Stimulated activated CD8-positive, alpha-beta memory T cell treated with anti-CD3 and anti-CD28 coated beads, Interleukin-12 subunit alpha, Interleukin-12 subunit beta, amount 100 ng/mL, for 1 hour (primary cell): ENCODE results near the gene SMARCAL1.
"Not testable (repeated sequence)": the region's sequence is repeated elsewhere in the genome, so short reads cannot be mapped to it uniquely, and the experiment has no call there.

Source experiments
- DNase-seq: peaks from one replicate; pipeline ENCODE4 v3.0.0-alpha.2; 2020; ENCODE audit warnings: low read depth

The SMARCAL1 gene

DNA sequence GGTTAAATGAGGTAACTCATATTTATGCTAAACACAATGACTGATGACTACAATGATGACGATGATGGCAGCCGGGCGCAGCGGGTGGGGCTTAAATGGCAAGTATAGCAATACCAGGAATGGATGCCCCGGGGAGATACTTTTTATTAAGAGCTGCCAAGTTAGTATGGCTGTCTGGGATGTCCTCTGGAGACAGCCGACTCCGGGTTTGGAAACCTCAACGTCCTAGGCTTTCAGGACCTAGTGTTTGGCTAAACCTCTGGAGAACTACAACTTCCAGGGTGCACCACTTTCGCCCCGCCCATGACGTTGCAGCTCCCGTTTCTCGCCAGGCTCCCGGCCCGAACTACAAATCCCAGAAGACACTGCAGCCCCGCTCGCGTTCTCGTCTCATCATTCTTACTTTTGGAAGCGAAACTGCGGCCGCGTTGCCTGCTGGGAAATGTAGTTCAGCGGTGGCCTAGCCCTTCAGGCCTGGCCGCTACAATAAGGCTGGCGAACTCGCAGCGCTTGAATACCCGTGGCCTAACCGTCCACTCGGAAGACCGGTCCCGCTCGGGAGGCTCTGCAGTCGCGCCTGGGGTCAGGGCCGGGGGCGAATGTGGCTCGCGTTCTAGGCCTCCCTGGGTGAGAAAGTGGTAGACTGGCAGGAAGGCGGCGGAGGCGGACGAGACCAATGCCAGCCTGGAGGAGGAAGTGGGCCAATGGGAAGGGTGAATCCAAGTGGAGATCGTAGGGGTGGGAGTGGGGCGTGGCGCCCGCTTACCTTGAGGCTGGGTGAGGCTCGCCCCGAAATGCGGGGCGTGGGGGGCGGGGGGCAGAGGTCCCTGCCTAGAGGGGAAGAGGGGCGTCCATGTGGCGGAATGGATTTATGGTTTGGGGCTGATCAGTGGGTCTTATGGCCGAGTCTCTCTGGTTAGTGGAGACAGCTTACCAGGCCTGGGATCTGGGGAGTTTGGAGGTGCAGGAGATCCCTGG, at the start of gene SMARCAL1:
SMARCAL1 (plus strand) TSS at position 463 of the 978 bp plus-strand sequence. CDS start 2,221 bp downstream, outside the sequence.
- peak; percentile 97 for DNase-seq

DNA sequence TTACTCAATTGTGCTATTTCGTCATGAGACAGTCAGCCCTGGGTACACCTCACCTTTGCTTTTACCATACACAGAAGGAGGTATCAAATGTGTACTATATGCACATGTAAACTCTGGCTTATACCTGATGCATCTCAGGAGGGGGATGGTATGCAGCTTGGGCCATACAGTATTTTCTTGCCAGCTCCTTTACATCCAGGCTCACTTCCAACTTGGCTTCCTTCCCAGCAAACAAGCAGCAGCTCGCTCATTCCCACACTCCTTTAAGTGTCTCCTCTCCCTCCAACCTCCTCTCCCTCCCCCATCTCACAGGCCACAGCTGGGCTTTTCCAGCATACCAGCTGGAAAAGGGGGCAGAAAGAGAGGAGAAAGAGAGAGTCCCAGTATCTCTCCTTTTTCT, 49.6 kb upstream of the SMARCAL1 start:
- no peak for DNase-seq

DNA sequence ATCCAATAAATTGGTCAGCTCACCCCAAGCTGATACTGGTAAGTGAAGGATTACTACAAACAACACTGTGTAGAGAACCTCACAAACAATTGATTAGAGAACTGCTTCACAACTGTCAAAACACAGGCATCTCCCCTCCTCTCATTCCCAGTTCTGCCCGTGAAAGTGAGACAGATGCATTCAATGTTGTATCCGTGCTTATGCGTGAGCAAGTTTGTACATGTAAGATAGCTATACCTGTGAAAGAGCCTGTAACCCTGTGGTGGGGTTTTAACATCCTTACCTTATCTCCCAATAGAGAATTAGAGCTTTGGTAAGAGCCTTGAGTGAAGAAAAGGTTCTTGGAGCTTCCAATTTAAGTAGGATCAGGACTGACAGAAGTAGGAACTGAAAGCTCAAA, 49.1 kb upstream of the SMARCAL1 start:
- DNase-seq: no peak

DNA sequence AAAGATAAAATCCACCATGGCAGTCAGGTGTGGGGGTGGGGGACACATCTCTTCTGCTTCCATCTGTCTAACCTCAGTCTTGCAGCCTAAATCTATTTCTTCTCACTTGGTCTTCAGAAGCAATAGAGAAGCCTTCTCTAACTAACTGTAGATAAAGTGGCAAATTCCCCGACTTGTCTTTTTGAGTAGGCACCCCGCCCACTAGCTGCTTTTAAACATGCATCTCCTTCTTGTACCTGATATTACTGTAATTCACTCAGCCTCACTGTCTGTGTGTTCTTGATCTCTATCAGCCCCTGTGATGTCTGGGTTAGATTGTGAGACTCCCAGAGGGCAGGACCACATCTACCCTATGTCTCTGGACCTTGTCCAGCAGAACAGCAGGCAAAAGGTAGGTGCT, 46.8 kb upstream of the SMARCAL1 start:
- no peak for DNase-seq

DNA sequence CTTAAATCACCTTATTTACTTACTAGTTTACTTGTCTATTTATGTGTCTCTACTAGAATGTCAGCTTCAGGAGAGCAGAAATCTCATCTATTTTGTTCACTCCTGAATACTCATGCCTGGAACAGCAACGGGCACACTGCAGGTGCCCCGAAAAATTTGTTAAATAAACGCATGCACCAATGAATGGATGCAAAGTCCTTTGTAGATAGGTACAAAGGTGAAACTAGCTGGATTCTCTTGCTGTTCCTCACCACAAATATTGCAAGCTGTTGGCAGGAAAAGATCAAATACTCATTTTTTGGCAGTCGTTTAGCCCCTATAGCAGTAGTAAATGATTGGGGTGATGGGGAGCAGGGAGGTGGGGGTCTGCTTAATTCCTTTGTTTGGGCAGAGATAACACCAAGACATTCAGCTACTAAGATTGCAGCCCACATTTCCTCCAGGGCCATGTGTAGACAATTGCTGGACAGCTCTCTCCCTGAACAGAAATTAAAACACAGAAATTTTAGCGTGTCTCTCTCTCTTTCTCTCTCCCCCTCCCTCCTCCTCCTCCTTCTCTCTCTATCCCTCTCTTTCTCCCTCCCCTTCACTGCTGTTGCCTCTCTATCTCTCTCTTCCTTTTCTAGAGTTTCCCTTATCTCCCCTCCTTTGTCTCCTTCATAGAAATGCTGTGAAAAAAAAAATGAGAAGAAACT, 45.4 kb upstream of the SMARCAL1 start:
- DNase-seq: no peak

DNA sequence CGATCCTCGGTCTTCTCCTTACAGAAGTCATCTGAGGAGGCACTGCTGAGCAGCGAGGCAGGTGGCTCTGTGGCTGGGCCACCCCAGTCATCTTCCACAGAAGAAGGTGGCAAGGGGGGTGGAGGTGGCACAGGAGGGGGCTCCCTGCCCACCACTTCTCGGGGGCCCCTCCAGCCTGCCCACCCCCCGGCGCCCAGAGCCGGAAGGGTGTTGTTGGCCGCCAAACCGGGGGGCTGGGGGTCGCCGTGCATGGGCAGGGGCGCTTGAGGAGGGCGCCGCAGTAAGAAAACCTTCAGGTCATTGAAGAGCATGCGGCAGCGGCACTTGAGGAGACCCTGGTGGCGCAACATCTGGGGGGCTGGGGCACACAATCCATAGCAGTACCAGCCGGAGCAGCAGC, 42.5 kb upstream of the SMARCAL1 start:
- DNase-seq: no peak

DNA sequence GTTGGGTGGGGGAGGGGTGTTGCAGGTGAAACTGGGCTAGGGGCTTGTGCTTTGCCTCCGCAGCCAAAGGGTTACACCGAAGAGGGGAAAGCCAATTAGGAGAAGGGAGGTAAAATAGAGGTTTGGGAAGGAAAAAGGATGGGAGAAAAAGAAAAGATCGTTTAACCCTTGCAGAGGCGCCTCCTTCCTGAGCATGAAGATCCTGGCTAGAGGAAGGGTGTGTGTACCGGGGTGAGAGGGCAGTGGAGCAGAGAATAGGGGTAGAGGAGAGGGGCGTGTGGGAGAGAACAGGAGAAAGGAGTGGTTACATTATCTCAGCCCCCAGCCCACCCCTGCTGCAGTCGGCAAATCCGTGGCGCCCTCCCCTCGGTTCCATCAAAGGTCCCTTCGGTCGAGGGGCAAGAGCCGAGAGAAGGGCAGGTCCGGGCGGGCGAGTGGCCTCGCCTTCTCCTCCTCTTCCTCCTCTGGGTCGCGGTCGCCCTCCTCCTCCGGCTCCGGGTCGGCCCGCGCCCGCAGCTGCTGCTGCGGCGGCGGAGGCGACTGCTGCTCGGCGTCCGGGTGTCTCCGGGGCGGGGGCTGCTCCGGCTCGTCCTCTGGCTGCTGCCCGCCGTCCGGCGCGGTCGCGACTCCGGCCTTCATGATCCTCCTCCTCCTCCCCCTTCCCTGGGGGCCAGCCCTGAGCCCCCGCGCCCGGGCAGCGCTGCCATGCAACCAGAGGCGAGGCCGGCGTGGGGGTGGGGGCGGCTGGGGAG, 41.1 kb upstream of the SMARCAL1 start:
- DNase-seq: no peak

- peak; percentile 51 for DNase-seq
Observed at GRCh38 chr2:216371721-216372702, 40.3 kb upstream of the SMARCAL1 start, which contains the start of gene MARCHF4. TSS of gene MARCHF4 (minus strand) at chr2:216372483. CDS start at chr2:216370260, 2,223 bp downstream.

GRCh38 chr2:216372761-216373291, 39.5 kb upstream of the SMARCAL1 start:
- DNase-seq: no peak

DNA sequence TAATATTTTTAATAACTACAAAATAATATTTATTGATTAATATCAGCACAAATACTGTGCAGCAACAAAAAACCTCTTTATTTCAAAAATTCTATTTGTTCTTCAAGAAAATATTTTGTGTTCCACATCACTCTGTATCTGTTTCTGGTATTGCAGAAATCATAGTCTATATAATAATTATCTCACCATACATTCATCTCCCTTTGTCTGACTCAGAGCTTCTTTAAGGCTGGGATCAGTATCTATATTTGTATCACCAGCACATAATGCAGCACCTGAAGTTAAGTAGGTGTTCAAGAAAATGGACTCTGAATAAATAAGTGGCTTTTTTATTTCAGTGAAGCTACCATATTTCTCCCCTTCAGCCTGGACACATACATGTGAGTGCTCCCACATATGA, 38.4 kb upstream of the SMARCAL1 start:
- no peak for DNase-seq

DNA sequence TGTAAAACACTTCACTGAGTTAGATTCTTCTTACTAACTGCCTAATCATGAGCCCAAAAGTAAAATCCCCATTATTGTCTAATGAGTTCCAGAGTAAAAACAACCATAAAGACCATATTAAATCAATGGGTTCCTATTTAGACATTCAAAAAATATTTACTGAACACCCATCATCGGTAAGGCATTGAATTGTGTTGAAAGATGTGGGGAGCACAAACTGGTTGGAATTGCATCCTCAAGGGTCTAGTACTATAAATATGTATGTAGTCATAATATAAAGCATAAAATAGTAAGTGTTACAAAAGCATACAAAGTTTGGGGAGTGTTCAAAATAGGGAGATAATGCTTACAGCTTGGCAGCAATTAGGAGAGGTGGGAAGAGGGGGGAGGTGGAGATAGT, 37.0 kb upstream of the SMARCAL1 start:
- no peak for DNase-seq

DNA sequence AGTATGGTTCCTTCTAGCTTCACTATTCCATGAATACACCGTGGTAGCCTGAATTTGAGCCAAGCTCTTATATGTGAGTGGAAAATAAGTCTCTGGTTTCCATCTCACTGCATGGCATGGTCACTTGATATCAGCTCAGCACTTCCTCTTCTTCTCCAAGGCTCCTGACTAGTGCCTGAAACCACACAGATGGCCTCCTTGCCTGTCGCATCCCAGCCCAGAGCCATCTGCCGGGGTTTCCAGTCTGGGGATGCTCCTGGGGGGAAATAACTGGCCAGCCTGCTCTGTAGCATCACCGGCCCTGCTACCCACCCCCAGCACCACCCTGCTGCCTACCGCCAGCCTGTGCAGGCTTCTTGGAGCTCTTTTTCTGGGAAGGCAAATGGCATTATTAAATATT, 32.3 kb upstream of the SMARCAL1 start:
- no peak for DNase-seq

GRCh38 chr2:216384409-216384808, 27.9 kb upstream of the SMARCAL1 start:
- DNase-seq: not testable (repeated sequence)

DNA sequence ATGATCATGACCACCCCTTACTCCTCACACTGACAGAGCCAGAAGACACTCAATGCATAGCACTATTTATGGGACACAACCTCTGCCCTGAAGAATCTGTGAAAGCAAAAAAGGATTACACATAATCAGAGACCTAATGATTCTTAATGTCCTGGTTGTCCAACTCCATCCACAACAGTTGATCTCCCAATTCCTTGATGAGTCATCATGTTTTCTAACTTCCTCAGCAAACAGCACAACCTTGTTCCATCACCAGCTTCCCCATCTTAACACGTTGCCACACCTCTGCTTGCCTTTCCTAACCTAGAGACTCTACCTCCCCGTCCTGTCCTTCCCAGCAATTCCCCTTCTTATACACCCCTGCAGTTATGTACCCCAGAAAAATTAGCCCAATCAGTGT, 26.8 kb upstream of the SMARCAL1 start:
- no peak for DNase-seq

- no peak for DNase-seq
Observed at GRCh38 chr2:216387262-216387661, 25.0 kb upstream of the SMARCAL1 start.

DNA sequence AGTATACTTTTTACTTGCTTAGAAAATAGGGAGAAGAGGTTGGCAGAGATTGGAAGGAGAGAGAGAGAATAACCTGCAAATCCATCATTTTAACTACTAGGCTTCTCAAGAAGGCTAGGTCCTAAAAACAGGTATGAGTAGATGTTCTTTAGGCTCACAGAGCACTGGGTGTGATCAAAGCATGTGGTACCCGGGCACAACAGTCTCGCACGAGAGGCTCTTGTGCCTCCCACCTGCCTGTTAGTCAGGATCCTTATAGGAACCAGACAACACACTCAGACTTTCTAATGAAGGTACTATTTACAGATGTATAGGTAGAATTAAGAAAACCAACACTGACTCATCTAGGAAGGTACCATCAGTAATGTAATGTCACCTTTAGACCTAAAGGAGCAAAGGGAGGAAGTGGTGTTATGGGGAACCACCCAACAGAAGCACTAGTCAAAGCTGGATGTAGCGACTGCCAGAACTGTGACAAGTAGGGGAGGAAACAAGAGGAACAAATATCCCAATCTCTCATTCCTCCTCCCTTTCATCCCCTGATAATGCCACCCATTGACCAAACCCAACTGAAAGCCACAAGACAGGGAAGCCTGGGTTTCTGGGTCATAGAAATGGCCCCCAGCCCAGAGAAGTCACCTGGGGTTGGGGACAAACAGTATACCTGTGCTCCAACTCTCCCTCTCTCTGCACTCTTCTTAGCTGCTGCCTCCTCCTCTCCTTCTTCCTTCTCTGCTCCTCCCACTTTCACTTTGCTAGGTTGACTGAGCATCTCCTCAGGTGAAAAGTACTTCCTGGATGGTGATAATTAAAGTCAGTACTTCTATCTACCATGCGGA, 24.0 kb upstream of the SMARCAL1 start:
- DNase-seq: no peak

DNA sequence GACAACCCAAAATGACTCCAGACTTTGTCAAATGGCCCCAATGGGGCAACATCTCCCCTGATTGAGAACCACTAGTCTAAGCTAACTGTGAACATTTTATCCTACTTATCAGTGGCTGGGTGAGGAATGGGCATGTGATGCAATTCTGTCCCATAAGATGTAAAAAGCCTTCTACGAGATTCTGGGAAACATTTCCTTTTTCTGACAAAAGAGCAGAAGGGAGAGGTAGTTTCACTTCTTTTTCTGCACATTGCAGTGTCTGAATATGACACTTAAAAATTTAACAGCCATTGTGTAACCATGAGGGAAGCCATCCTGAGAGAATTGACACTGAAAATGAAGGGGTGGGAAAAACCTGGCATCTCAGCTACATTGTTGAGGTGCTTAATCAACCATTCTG, 22.7 kb upstream of the SMARCAL1 start:
- DNase-seq: no peak

- no peak for DNase-seq
Observed at GRCh38 chr2:216391401-216391800, 20.9 kb upstream of the SMARCAL1 start.

DNA sequence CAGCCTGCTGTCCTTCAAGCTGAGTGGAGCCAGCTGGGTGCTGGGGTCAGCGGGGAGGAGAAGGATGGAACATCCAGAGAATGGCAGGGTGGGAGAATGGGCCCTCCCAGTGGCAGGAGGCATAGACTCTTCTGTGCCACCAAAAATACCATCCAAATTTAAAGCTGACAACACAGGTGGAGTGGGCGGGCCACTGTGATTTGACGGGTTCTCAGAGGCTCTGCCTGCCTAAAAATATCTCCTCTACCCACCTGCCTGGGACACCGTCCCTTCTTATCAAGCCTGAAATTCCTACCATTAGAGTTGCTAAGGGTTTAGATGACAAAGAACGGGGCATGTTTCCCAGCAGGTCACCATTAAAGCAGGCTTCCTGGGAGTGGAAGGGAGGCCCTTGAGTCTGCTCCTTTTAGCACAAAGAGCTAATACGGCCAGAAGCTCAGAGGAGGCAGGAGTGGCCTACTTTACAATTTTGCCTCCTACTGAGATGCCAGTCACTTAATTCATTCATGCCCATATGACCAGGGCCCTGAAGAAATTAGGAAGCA, 20.2 kb upstream of the SMARCAL1 start:
- DNase-seq: no peak
